Trophoblast cell (in vitro differentiated cells and primary cell): ENCODE measurements around the gene RNF31.

Source experiments
- DNase-seq, 2 donors: peaks; one replicate each; pipeline ENCODE4 v3.0.0-alpha.2; 2016
- H2AFZ ChIP-seq: 2 replicates; pipeline ENCODE4 v1.6.1; 2013; ENCODE audit warnings: low read length, moderate library complexity, mild to moderate bottlenecking; ENCODE audit not compliant: insufficient read depth, poor library complexity
- H2AK5ac ChIP-seq: 2 replicates; pipeline ENCODE4 v1.6.1; 2013; ENCODE audit warnings: mild to moderate bottlenecking, low read length
- H2BK120ac ChIP-seq: 2 replicates; pipeline ENCODE4 v1.6.1; 2013; ENCODE audit warnings: low read length, mild to moderate bottlenecking, moderate library complexity; ENCODE audit not compliant: insufficient read depth, poor library complexity
- H2BK12ac ChIP-seq: 2 replicates; pipeline ENCODE4 v1.6.1; 2013; ENCODE audit warnings: mild to moderate bottlenecking, low read length, moderate library complexity
- H2BK5ac ChIP-seq: 2 replicates; pipeline ENCODE4 v1.6.1; 2013; ENCODE audit warnings: low read length, low read depth, moderate library complexity, mild to moderate bottlenecking; ENCODE audit not compliant: poor library complexity
- H3K14ac ChIP-seq: 2 replicates; pipeline ENCODE4 v1.6.1; 2013; ENCODE audit warnings: mild to moderate bottlenecking, low read length
- H3K18ac ChIP-seq: 2 replicates; pipeline ENCODE4 v1.6.1; 2013; ENCODE audit warnings: mild to moderate bottlenecking, low read length
- H3K23ac ChIP-seq: 2 replicates; pipeline ENCODE4 v1.6.1; 2013; ENCODE audit warnings: low read length
- H3K27ac ChIP-seq: 2 replicates; pipeline ENCODE4 v1.5.1; 2013; ENCODE audit warnings: low read depth, mild to moderate bottlenecking, inconsistent platforms, low read length, moderate library complexity
- H3K27me3 ChIP-seq: 2 replicates; pipeline ENCODE4 v1.6.1; 2013; ENCODE audit warnings: inconsistent platforms, mild to moderate bottlenecking, low read length, moderate library complexity; ENCODE audit not compliant: insufficient read depth
- H3K36me3 ChIP-seq, 2 experiments: 1 replicate in 1 of 2; 2 replicates in 1 of 2; pipeline ENCODE4 v1.6.1; 2013; ENCODE audit warnings: low read length in 2 of 2, mild to moderate bottlenecking in 2 of 2, moderate library complexity in 1 of 2; ENCODE audit not compliant: insufficient read depth in 2 of 2, control insufficient read depth in 1 of 2
- H3K4ac ChIP-seq: 2 replicates; pipeline ENCODE4 v1.6.1; 2013; ENCODE audit warnings: low read depth, mild to moderate bottlenecking, low read length, moderate library complexity
- H3K4me1 ChIP-seq, 2 experiments: 1 replicate in 1 of 2; 2 replicates in 1 of 2; pipeline ENCODE4 v1.6.1; 2013; ENCODE audit warnings: low read length in 2 of 2, mild to moderate bottlenecking in 2 of 2, moderate library complexity in 1 of 2; ENCODE audit not compliant: insufficient read depth in 2 of 2, control insufficient read depth in 1 of 2
- H3K4me2 ChIP-seq: 2 replicates; pipeline ENCODE4 v1.6.1; 2013; ENCODE audit warnings: inconsistent platforms, mild to moderate bottlenecking, low read length, moderate library complexity
- H3K4me3 ChIP-seq: 2 replicates; pipeline ENCODE4 v1.5.1; 2013; ENCODE audit warnings: mild to moderate bottlenecking, low read depth, low read length, inconsistent platforms
- H3K79me1 ChIP-seq: one replicate; pipeline ENCODE4 v1.6.1; 2013; ENCODE audit warnings: low read length
- H3K79me2 ChIP-seq: 2 replicates; pipeline ENCODE4 v1.6.1; 2013; ENCODE audit warnings: low read length, mild to moderate bottlenecking; ENCODE audit not compliant: control insufficient read depth, insufficient read depth, poor library complexity
- H3K9ac ChIP-seq: 2 replicates; pipeline ENCODE4 v1.6.1; 2013; ENCODE audit warnings: mild to moderate bottlenecking, low read length
- H3K9me3 ChIP-seq: 2 replicates; pipeline ENCODE4 v1.6.1; 2013; ENCODE audit warnings: low read depth, mild to moderate bottlenecking, control low read depth, inconsistent platforms, low read length; ENCODE audit not compliant: insufficient read depth
- H4K12ac ChIP-seq: 2 replicates; pipeline ENCODE4 v1.6.1; 2013; ENCODE audit warnings: low read depth, mild to moderate bottlenecking, low read length, moderate library complexity
- H4K8ac ChIP-seq: 2 replicates; pipeline ENCODE4 v1.6.1; 2013; ENCODE audit warnings: low read depth, mild to moderate bottlenecking, low read length, moderate library complexity
- H4K91ac ChIP-seq: one replicate; pipeline ENCODE4 v1.6.1; 2013; ENCODE audit warnings: low read depth, mild to moderate bottlenecking, low read length, moderate library complexity
- WGBS: extraction: QIAGEN DNeasy Blood & Tissue Kit; methylation state at CpG from one replicate; pipeline ENCODE4 v1.1.7; 2013; ENCODE audit warnings: missing lambda C conversion rate; ENCODE audit not compliant: insufficient read length, insufficient coverage; ENCODE audit errors: extremely low coverage; 5-methylcytosine and 5-hydroxymethylcytosine counted together

Gene RNF31

DNA sequence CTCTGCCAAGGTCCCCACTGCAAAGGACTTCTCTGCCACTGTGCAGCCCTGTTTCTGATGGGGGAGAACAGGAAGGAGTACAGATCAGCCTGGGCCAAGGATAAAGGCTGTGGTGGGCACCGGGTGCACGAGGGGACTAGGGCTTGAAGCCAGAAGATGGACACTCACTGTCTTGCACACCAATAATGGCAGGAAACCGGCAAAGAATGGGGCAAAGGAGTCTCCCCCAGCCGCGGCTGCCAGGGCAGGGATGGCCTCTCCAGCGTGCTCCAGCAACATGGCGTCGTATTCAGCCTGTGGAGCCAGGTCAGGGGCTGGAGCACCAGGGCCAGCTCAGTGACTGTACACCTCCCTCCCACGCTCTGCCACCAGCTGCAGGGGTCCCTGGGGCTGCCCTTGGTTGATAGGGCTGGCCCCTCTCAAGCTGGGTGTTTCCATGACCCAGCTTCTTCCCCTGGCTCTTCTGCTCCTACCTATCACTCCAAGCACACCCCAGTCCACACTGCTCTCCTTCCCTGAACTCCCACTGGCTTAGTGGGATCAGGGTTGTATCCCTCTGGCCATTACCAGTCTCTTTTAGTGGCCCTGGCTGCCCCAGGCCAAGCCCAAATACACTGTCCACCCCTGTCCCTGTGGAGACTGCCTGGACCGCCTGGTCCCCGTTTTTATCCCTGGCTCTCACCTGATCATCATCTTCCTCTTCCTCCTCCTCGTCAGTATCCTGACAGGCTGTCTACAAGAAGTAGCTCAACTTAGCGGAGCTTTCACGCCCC is 35.0 kb downstream of the RNF31 start:
- no peak overlapping the region for H3K4ac ChIP-seq
- WGBS = no CpG with 5 or more reads among the region's 14 CpGs
- H2BK12ac ChIP-seq = no peak overlapping the region

GRCh38 chr14:24183014-24183481 is 35.8 kb downstream of the RNF31 start:
- Histone ChIP-seq H3K27ac (no peak overlapping the region), H3K4me1 (peaks cover 0 to 2% of the 10 kb centered on the region in 2 experiments), H3K23ac (no peak overlapping the region), H4K8ac (no peak overlapping the region), H2AK5ac (no peak overlapping the region), H4K12ac (no peak overlapping the region), H3K79me1 (no peaks in the 10 kb centered on the region), H3K79me2 (no peaks in the 10 kb centered on the region), H3K4me3 (no peak overlapping the region), H3K14ac (no peak overlapping the region), H2BK12ac (no peak overlapping the region), H3K36me3 (peaks cover 80 to 91% of the 10 kb centered on the region in 2 experiments), H3K27me3 (no peaks in the 10 kb centered on the region), H2BK120ac (no peak overlapping the region), H3K4me2 (no peak overlapping the region), H3K9me3 (no peaks in the 10 kb centered on the region), H3K9ac (no peak overlapping the region), H2BK5ac (no peak overlapping the region), H3K4ac (no peak overlapping the region), H2AFZ (no peak overlapping the region), H4K91ac (no peak overlapping the region), H3K18ac (no peak overlapping the region)
- no CpG with 5 or more reads among the region's 15 CpGs for WGBS
- no peak for DNase-seq

More for the DNA sequence above, 35.0 kb downstream of the RNF31 start:
- no peak overlapping the region for H2BK120ac ChIP-seq
- H3K9ac ChIP-seq = no peak overlapping the region
- no peaks in the 10 kb centered on the region for H3K4me1 ChIP-seq
- H4K8ac ChIP-seq = no peak overlapping the region
- no peaks in the 10 kb centered on the region for H3K79me2 ChIP-seq
- H2BK5ac ChIP-seq = no peak overlapping the region
- H3K27me3 ChIP-seq = no peaks in the 10 kb centered on the region
- no peaks in the 10 kb centered on the region for H3K9me3 ChIP-seq
- H4K12ac ChIP-seq = no peak overlapping the region
- H3K4me2 ChIP-seq = no peak overlapping the region
- no peak overlapping the region for H3K27ac ChIP-seq
- no peak for DNase-seq
- H3K23ac ChIP-seq = no peak overlapping the region
- no peak overlapping the region for H3K4me3 ChIP-seq
- no peak overlapping the region for H3K14ac ChIP-seq
- H3K79me1 ChIP-seq = no peaks in the 10 kb centered on the region
- H3K18ac ChIP-seq = no peak overlapping the region
- peaks cover 86 to 97% of the 10 kb centered on the region in 2 experiments for H3K36me3 ChIP-seq
- H2AK5ac ChIP-seq = no peak overlapping the region
- H4K91ac ChIP-seq = no peak overlapping the region
- no peak overlapping the region for H2AFZ ChIP-seq

GRCh38 chr14:24184104-24184970 is 37.0 kb downstream of the RNF31 start:
- Histone ChIP-seq H2BK12ac (no peak overlapping the region), H4K8ac (no peak overlapping the region), H3K27ac (no peak overlapping the region), H3K27me3 (no peaks in the 10 kb centered on the region), H3K14ac (no peak overlapping the region), H3K23ac (no peak overlapping the region), H3K4me3 (no peak overlapping the region), H2BK120ac (no peak overlapping the region), H3K9ac (no peak overlapping the region), H3K79me1 (peaks cover 4% of the 10 kb centered on the region), H3K9me3 (no peaks in the 10 kb centered on the region), H3K4me1 (peaks cover 0 to 2% of the 10 kb centered on the region in 2 experiments), H4K12ac (no peak overlapping the region), H2AK5ac (no peak overlapping the region), H3K4ac (no peak overlapping the region), H3K18ac (no peak overlapping the region), H2AFZ (no peak overlapping the region), H3K36me3 (peaks cover 67 to 78% of the 10 kb centered on the region in 2 experiments), H2BK5ac (no peak overlapping the region), H4K91ac (no peak overlapping the region), H3K4me2 (no peak overlapping the region), H3K79me2 (peaks cover 4% of the 10 kb centered on the region)
- DNase-seq = no peak
- WGBS = no CpG with 5 or more reads among the region's 19 CpGs

GRCh38 chr14:24185026-24185425 is 37.7 kb downstream of the RNF31 start:
- no peak overlapping the region for H3K4ac ChIP-seq
- no CpG with 5 or more reads among the region's 7 CpGs for WGBS
- no peak for DNase-seq
- no peak overlapping the region for H3K14ac ChIP-seq
- no peak overlapping the region for H4K8ac ChIP-seq
- no peak overlapping the region for H2BK120ac ChIP-seq
- H3K4me2 ChIP-seq = no peak overlapping the region
- no peak overlapping the region for H3K4me3 ChIP-seq
- H2BK5ac ChIP-seq = no peak overlapping the region
- peaks cover 4% of the 10 kb centered on the region for H3K79me1 ChIP-seq
- H3K18ac ChIP-seq = no peak overlapping the region
- H3K79me2 ChIP-seq = peaks cover 4% of the 10 kb centered on the region
- no peaks in the 10 kb centered on the region for H3K9me3 ChIP-seq
- peaks cover 60 to 74% of the 10 kb centered on the region in 2 experiments for H3K36me3 ChIP-seq
- H2AFZ ChIP-seq = no peak overlapping the region
- H2AK5ac ChIP-seq = no peak overlapping the region
- no peaks in the 10 kb centered on the region for H3K27me3 ChIP-seq
- no peak overlapping the region for H3K9ac ChIP-seq
- H3K27ac ChIP-seq = no peak overlapping the region
- no peak overlapping the region for H2BK12ac ChIP-seq
- peaks cover 2 to 3% of the 10 kb centered on the region in 2 experiments for H3K4me1 ChIP-seq
- no peak overlapping the region for H4K12ac ChIP-seq
- no peak overlapping the region for H3K23ac ChIP-seq
- no peak overlapping the region for H4K91ac ChIP-seq
